ENCODE results near the gene SYNJ2. TPM values are rescaled to one million over a fixed set of nuclear protein-coding genes. Genes with fewer than 3 reads are reported as not detected.

Gene SYNJ2
- total RNA-seq, 1 experiment from 2014 or later, result 45.0 TPM

DNA sequence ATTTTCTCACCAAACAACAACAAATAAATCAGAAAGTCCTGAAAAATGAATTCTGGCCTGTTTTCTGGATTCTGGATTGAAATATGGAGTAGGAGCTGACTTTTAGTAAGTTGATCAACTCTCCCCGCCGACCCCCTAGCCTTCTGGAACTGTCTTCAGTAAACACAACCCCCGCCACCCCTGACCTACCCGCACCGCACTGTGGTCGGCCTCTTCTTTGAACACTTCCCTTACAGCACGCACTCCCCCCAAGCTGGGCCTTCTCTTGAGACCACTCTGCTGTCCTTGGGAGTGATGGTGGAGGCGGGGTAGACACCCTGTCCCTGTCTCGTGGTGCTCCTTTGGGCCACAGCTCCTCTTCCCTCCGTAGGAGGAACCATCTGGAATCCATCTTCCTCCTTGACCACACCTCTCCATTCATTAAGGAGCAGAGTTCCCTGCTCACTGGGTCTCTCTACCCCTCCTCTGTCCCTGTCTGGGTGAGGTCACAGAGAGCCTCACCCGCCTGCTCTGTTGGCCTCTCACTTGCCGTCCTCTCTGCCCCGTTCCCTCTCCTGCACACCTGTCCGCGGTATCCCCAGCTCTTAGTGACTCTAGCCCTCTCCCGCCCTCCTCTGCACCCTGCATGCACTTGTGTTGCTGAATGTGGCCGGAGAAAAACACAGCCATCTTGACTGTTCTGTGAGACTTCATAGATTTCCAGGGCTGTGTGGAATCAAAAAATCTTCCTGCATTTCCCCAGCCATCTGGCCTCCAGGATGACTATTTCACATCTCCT is 19.1 kb downstream of the SYNJ2 start:
- H3K27me3 ChIP-seq (replicated peaks; ENCODE audit: control insufficient read depth, insufficient read depth, low read length), result no peaks in the 10 kb centered on the region
- TF ChIP-seq CTCF (IDR thresholded peaks at IDR 0.05; ENCODE audit: insufficient read depth in 1 of 2, low read depth in 1 of 2, low read length in 1 of 2, severe bottlenecking in 1 of 2, unreplicated experiment in 1 of 2), result no peak
- Mint-ChIP-seq H3K27me3 (ENCODE audit: insufficient read depth, unreplicated experiment) (no peaks in the 10 kb centered on the region), H3K27ac (ENCODE audit: unreplicated experiment) (no peak overlapping the region), H3K4me3 (ENCODE audit: unreplicated experiment) (no peak overlapping the region), H3K36me3 (ENCODE audit: insufficient read depth, unreplicated experiment) (peaks cover 23% of the 10 kb centered on the region), H3K4me1 (ENCODE audit: low read depth, unreplicated experiment) (peaks cover 65% of the 10 kb centered on the region), H3K9me3 (ENCODE audit: unreplicated experiment) (peaks cover 10% of the 10 kb centered on the region)
- POLR2A ChIA-PET, result interaction anchor here (0.6 kb wide), 1 partner anchor 43 kb away, joined by 5 read pairs; no protein-coding TSS in a partner anchor
- no peak overlapping the region for H3K4me3 ChIP-seq (ENCODE audit: low read depth, low read length)
- CTCF ChIA-PET, result interaction anchor here (0.7 kb wide), 1 partner anchor 273 kb away, joined by 3 read pairs; no protein-coding TSS in a partner anchor
- BruUV-seq (replicated peaks), result no TSS peak
- H3K36me3 ChIP-seq (ENCODE audit: control insufficient read depth, insufficient read depth, low read length), result no peaks in the 10 kb centered on the region; the same call in none of the 2 replicates
- no peaks in the 10 kb centered on the region for H3K9me3 ChIP-seq
- intact Hi-C loops (cut with micrococcal nuclease; ENCODE audit: unreplicated experiment), result no loop called here
- H3K4me1 ChIP-seq, result peaks cover 39% of the 10 kb centered on the region
- no peak for DNase-seq

DNA sequence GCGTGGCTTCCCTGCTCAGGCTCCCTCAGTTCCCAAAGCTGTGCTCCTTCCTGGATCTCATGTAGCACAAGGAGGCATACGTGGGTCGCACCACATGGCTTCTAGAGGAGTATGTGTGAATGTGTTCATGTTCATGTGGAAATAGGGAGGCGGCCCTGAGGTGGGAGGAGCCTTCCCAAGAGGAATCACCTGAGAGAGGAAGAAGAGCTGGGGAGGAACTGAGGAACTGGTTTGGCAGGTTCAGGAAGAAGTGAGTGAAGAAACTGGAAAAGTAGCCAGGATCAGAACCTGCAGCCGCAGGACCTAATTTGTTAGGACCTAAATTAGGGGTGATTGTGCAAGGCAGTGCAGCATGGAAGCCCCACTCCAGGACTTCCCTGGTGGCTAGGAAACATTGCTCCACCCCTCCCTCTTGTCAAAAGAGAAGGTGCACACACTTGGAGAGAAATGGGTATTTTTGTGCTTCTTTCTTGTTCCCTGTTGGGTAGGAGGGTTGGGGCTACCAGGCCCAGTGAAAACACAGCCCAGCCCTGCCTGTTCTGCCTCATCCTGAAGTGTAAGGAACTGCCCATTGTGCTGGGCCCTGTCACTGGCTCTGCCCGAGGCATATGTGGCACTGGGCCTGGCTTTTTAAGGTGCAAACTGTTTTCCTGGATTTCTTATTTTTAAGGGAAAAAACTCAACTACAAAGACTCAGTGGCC is 20.7 kb downstream of the SYNJ2 start:
- H3K27ac Mint-ChIP-seq (ENCODE audit: unreplicated experiment), result peak overlapping the region; percentile 86
- H3K9me3 ChIP-seq, result no peaks in the 10 kb centered on the region
- H3K36me3 Mint-ChIP-seq (ENCODE audit: insufficient read depth, unreplicated experiment), result peaks cover 17% of the 10 kb centered on the region
- peaks cover 10% of the 10 kb centered on the region for H3K9me3 Mint-ChIP-seq (ENCODE audit: unreplicated experiment)
- no TSS peak for BruUV-seq (replicated peaks)
- H3K4me1 ChIP-seq, result peaks cover 43% of the 10 kb centered on the region
- peak overlapping the region; percentile 49 for H3K4me3 Mint-ChIP-seq (ENCODE audit: unreplicated experiment)
- DNase-seq, result peak; percentile 70 to 84
- H3K27me3 ChIP-seq (replicated peaks; ENCODE audit: control insufficient read depth, insufficient read depth, low read length), result no peaks in the 10 kb centered on the region
- no peak for TF ChIP-seq CTCF (IDR thresholded peaks at IDR 0.05; ENCODE audit: insufficient read depth in 1 of 2, low read depth in 1 of 2, low read length in 1 of 2, severe bottlenecking in 1 of 2, unreplicated experiment in 1 of 2)
- H3K4me1 Mint-ChIP-seq (ENCODE audit: low read depth, unreplicated experiment), result peaks cover 58% of the 10 kb centered on the region
- ChIA-PET POLR2A (no interaction called here), CTCF (no interaction called here)
- intact Hi-C loops (cut with micrococcal nuclease; ENCODE audit: unreplicated experiment), result loop anchor here (2.0 kb wide), 1 partner anchor 38 kb away; no protein-coding TSS in a partner anchor
- no peaks in the 10 kb centered on the region for H3K27me3 Mint-ChIP-seq (ENCODE audit: insufficient read depth, unreplicated experiment)
- no peak overlapping the region for H3K4me3 ChIP-seq (ENCODE audit: low read depth, low read length)
- no peaks in the 10 kb centered on the region; the same call in none of the 2 replicates for H3K36me3 ChIP-seq (ENCODE audit: control insufficient read depth, insufficient read depth, low read length)
